Prostate gland (tissue), 2 donors: ENCODE data around the gene AP1M1. TPM values are rescaled to one million over a fixed set of nuclear protein-coding genes. Genes with fewer than 3 reads are reported as not detected.

Source experiments
- DNase-seq: peaks from one replicate; pipeline ENCODE4 v3.0.0-alpha.2; 2019; ENCODE audit warnings: low spot score
- H3K27ac ChIP-seq, 2 donors: fragments of 200-600 bp; sonication (generic); 2 replicates each; pipeline ENCODE4 v1.5.1; 2017 to 2019
- H3K27me3 ChIP-seq: fragments of 200-600 bp; sonication (generic); replicated peaks from 2 replicates; pipeline ENCODE4 v1.5.1; 2019; ENCODE audit not compliant: insufficient read depth
- H3K36me3 ChIP-seq, 2 donors: fragments of 200-600 bp; sonication (generic); 1 replicate in 1 of 2; 2 replicates in 1 of 2; pipeline versions ENCODE4 v1.5.1 to v1.8.1; 2017 to 2019
- H3K4me1 ChIP-seq: fragments of 200-600 bp; sonication (generic); replicated peaks from 2 replicates; pipeline ENCODE4 v1.5.1; 2019
- H3K4me3 ChIP-seq, 2 donors: fragments of 200-600 bp; sonication (generic); 2 replicates each; pipeline ENCODE4 v1.5.1; 2017 to 2019
- H3K9me3 ChIP-seq: fragments of 200-600 bp; sonication (generic); 2 replicates; pipeline ENCODE4 v1.5.1; 2017
- CTCF ChIP-seq, 4 experiments: fragments of 200-600 bp in 2 of 4; fragments of 450-650 bp in 2 of 4; sonication (generic) in 2 of 4; IDR thresholded peaks; 1 replicate in 3 of 4; 2 replicates in 1 of 4; pipeline ENCODE4 v1.5.1; 2016 to 2019; ENCODE audit warnings: antibody characterized with exemption in 4 of 4, mild to moderate bottlenecking in 2 of 4, moderate library complexity in 2 of 4
- POLR2A ChIP-seq: fragments of 450-650 bp; IDR thresholded peaks from one replicate; pipeline ENCODE4 v1.6.1; 2016; ENCODE audit warnings: antibody characterized with exemption, mild to moderate bottlenecking
- POLR2AphosphoS5 ChIP-seq: sonication (generic); formaldehyde crosslinking; IDR thresholded peaks from one replicate; pipeline ENCODE4 v1.6.1; 2017; ENCODE audit warnings: antibody characterized with exemption
- WGBS: methylation state at CpG from one replicate; pipeline ENCODE4 v1.1.5; 2018; 5-methylcytosine and 5-hydroxymethylcytosine counted together
- intact Hi-C: fragments of 100-400 bp; cut with DNase I; formaldehyde crosslinking; loops from one replicate; pipeline ENCODE4 v1.14.2; 2022
- total RNA-seq, 2 donors: library from RNA; depleted of rRNA; stranded (reverse); fragments of >200 nt; gene quantifications; one replicate each; pipeline ENCODE4 v1.1.0, GENCODE V29; 2016

AP1M1 gene
- total RNA-seq, 2 donors from 2014 or later = 45.9 to 130 TPM

GRCh38 chr19:16206637-16207036, 8.9 kb downstream of the AP1M1 start:
- Histone ChIP-seq H3K27ac (no peak overlapping the region), H3K9me3 (no peaks in the 10 kb centered on the region), H3K36me3 (peaks cover 0 to 6% of the 10 kb centered on the region in 2 donors), H3K27me3 (no peaks in the 10 kb centered on the region), H3K4me1 (peaks cover 7% of the 10 kb centered on the region), H3K4me3 (no peak overlapping the region)
- intact Hi-C loops = no loop called here
- no peak for DNase-seq
- no peak for TF ChIP-seq POLR2A
- TF ChIP-seq POLR2AphosphoS5 = no peak
- TF ChIP-seq CTCF (IDR thresholded peaks at IDR 0.05) = no peak
- 95% methylated on average over 7 of the region's 7 CpGs for WGBS

GRCh38 chr19:16207063-16207462, 9.4 kb downstream of the AP1M1 start:
- Histone ChIP-seq H3K9me3 (no peaks in the 10 kb centered on the region), H3K27me3 (no peaks in the 10 kb centered on the region), H3K4me3 (no peak overlapping the region), H3K4me1 (peaks cover 5% of the 10 kb centered on the region), H3K27ac (no peak overlapping the region), H3K36me3 (peaks cover 0 to 6% of the 10 kb centered on the region in 2 donors)
- intact Hi-C loops = no loop called here
- TF ChIP-seq CTCF (IDR thresholded peaks at IDR 0.05) = no peak
- TF ChIP-seq POLR2A = no peak
- no peak for TF ChIP-seq POLR2AphosphoS5
- DNase-seq = no peak
- 87% methylated on average over 10 of the region's 10 CpGs for WGBS

- H3K4me3 ChIP-seq = no peak overlapping the region
- DNase-seq = no peak
- no peak overlapping the region for H3K27ac ChIP-seq
- TF ChIP-seq CTCF (IDR thresholded peaks at IDR 0.05) = no peak
- TF ChIP-seq POLR2AphosphoS5 = no peak
- TF ChIP-seq POLR2A = no peak
- peaks cover under 1% of the 10 kb centered on the region for H3K4me1 ChIP-seq
- H3K27me3 ChIP-seq = no peaks in the 10 kb centered on the region
- H3K9me3 ChIP-seq = no peaks in the 10 kb centered on the region
- intact Hi-C loops = no loop called here
- H3K36me3 ChIP-seq = peaks cover 0 to 6% of the 10 kb centered on the region in 2 donors
- WGBS = 96% methylated on average over 12 of the region's 12 CpGs
Measured at GRCh38 chr19:16207490-16208025, 9.8 kb downstream of the AP1M1 start.

- no peak overlapping the region for H3K27ac ChIP-seq
- 84% methylated on average over 21 of the region's 21 CpGs for WGBS
- no peaks in the 10 kb centered on the region for H3K9me3 ChIP-seq
- no peak overlapping the region for H3K4me3 ChIP-seq
- H3K36me3 ChIP-seq = peaks cover 0 to 6% of the 10 kb centered on the region in 2 donors
- no peaks in the 10 kb centered on the region for H3K27me3 ChIP-seq
- TF ChIP-seq POLR2AphosphoS5 (no peak), CTCF (IDR thresholded peaks at IDR 0.05) (no peak), POLR2A (no peak)
- intact Hi-C loops = no loop called here
- H3K4me1 ChIP-seq = no peaks in the 10 kb centered on the region
- DNase-seq = no peak
Measured at GRCh38 chr19:16208064-16208759, 10.5 kb downstream of the AP1M1 start.
